DOHH2 (cell line): ENCODE data around the gene BCL11B.

Experiments
- H3F3A ChIP-seq: fragments of 200-600 bp; sonication (generic), shearing (Covaris generic); 2 replicates; pipeline ENCODE4 v1.6.0; 2016; ENCODE audit warnings: antibody characterized with exemption, mild to moderate bottlenecking; ENCODE audit not compliant: control insufficient read depth, insufficient read depth
- H3K27ac ChIP-seq: fragments of 200-600 bp; sonication (generic); 2 replicates; pipeline ENCODE4 v1.5.1; 2014; ENCODE audit warnings: low read depth, mild to moderate bottlenecking, low read length, moderate library complexity
- H3K27me3 ChIP-seq: fragments of 200-600 bp; sonication (generic); 2 replicates; pipeline ENCODE4 v1.6.1; 2014; ENCODE audit warnings: mild to moderate bottlenecking, low read length, mixed read lengths; ENCODE audit not compliant: control insufficient read depth
- H3K36me3 ChIP-seq: fragments of 200-600 bp; sonication (generic); 2 replicates; pipeline ENCODE4 v1.6.1; 2014; ENCODE audit warnings: mild to moderate bottlenecking, low read length, moderate library complexity, mixed read lengths; ENCODE audit not compliant: control insufficient read depth
- H3K4me1 ChIP-seq: fragments of 200-600 bp; sonication (generic); 2 replicates; pipeline ENCODE4 v1.6.1; 2014; ENCODE audit warnings: mild to moderate bottlenecking, low read length, mixed read lengths; ENCODE audit not compliant: control insufficient read depth
- H3K4me2 ChIP-seq: fragments of 200-600 bp; sonication (generic); 2 replicates; pipeline ENCODE4 v1.6.0; 2014; ENCODE audit warnings: mild to moderate bottlenecking, low read length, moderate library complexity
- H3K4me3 ChIP-seq: fragments of 200-600 bp; sonication (generic); 2 replicates; pipeline ENCODE4 v1.5.1; 2014; ENCODE audit warnings: mild to moderate bottlenecking, low read length, mixed read lengths
- H3K79me2 ChIP-seq: fragments of 200-600 bp; sonication (generic); 2 replicates; pipeline ENCODE4 v1.6.1; 2014; ENCODE audit warnings: mild to moderate bottlenecking, low read length, mixed read lengths; ENCODE audit not compliant: control insufficient read depth
- H3K9me2 ChIP-seq: fragments of 200-600 bp; sonication (generic); replicated peaks from 2 replicates; pipeline ENCODE4 v1.6.1; 2014; ENCODE audit warnings: mild to moderate bottlenecking, low read length, mixed read lengths; ENCODE audit not compliant: control insufficient read depth
- H3K9me3 ChIP-seq: fragments of 200-600 bp; sonication (generic); 2 replicates; pipeline ENCODE4 v1.6.1; 2014; ENCODE audit warnings: antibody characterized with exemption, low read length, mixed read lengths; ENCODE audit not compliant: control insufficient read depth, insufficient read depth
- H4K20me1 ChIP-seq: fragments of 200-600 bp; sonication (generic); 2 replicates; pipeline ENCODE4 v1.6.0; 2014; ENCODE audit warnings: low read depth, mild to moderate bottlenecking, antibody characterized with exemption, low read length, moderate library complexity; ENCODE audit not compliant: control insufficient read depth, insufficient read depth
- EZH2phosphoT487 ChIP-seq: fragments of 200-600 bp; sonication (generic); IDR thresholded peaks from 2 replicates; pipeline ENCODE4 v1.6.1; 2017; ENCODE audit warnings: borderline replicate concordance, mild to moderate bottlenecking, antibody characterized with exemption, low read length, moderate library complexity, mixed read lengths
- TF ChIP-seq, protein P1 (sequence below): fragments of 200-600 bp; sonication (generic); IDR thresholded peaks from one replicate; pipeline ENCODE4 v1.5.1; 2014; ENCODE audit warnings: antibody characterized with exemption, mild to moderate bottlenecking, low read depth, low read length; ENCODE audit not compliant: poor library complexity, severe bottlenecking

BCL11B gene

DNA sequence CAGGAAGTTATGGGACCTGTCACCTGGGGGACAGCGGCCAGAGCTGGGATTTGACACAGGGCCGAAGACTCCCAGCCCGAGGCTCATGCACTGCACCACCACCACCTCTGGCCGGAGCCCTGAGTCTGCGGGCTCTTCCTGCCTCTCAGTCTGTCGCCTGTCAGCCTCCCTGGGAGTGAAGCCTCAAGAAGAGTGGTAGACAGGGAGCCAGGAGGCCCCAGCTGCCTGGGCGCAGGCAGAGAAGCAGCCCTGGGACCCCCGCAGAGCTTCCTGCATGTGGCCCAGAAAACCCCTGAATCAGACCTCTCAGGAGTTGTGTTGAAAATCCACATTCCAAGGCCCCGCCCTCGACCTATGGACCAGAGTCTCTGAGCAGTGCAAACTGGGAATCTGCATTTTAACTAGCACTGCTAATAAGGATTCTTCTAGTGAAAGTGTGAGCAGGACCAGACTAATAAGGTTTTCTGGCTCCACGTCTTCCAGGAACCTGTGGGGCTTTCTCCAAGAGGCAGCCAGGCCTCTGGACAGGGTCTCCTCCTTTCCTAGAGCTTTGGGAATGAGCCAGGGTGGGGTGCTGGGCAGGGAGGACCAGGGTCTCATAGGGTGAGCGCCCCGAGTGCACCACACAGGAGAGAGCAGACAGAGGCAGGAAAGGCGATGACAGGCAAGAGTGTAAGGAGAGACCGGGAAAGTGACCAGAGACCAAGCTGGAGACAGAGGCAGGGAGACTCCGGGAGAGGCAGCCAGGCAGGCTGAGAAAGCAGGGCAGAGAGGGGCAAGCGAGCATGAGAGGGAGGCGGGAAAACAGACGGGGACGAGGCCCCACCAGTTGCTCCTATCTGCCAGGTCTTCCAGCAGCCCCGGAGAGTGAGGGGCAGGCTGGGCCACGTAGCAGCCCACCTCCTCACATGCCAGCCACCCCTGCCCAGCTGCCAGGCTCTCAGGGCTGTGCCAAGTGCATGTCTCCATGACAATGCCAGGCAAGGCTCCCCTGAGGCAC is 112.4 kb downstream of the BCL11B start:
- H3K27me3 ChIP-seq = no peaks in the 10 kb centered on the region
- H3K9me3 ChIP-seq = no peaks in the 10 kb centered on the region
- H4K20me1 ChIP-seq = no peaks in the 10 kb centered on the region
- no peaks in the 10 kb centered on the region for H3F3A ChIP-seq
- no peaks in the 10 kb centered on the region for H3K4me1 ChIP-seq
- no peak overlapping the region for H3K4me2 ChIP-seq
- TF ChIP-seq, protein P1, sequence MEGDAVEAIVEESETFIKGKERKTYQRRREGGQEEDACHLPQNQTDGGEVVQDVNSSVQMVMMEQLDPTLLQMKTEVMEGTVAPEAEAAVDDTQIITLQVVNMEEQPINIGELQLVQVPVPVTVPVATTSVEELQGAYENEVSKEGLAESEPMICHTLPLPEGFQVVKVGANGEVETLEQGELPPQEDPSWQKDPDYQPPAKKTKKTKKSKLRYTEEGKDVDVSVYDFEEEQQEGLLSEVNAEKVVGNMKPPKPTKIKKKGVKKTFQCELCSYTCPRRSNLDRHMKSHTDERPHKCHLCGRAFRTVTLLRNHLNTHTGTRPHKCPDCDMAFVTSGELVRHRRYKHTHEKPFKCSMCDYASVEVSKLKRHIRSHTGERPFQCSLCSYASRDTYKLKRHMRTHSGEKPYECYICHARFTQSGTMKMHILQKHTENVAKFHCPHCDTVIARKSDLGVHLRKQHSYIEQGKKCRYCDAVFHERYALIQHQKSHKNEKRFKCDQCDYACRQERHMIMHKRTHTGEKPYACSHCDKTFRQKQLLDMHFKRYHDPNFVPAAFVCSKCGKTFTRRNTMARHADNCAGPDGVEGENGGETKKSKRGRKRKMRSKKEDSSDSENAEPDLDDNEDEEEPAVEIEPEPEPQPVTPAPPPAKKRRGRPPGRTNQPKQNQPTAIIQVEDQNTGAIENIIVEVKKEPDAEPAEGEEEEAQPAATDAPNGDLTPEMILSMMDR = no peak
- TF ChIP-seq EZH2phosphoT487 = no peak
- H3K27ac ChIP-seq = no peak overlapping the region
- no peaks in the 10 kb centered on the region for H3K36me3 ChIP-seq
- H3K79me2 ChIP-seq = no peaks in the 10 kb centered on the region
- H3K4me3 ChIP-seq = no peak overlapping the region
- H3K9me2 ChIP-seq = no peaks in the 10 kb centered on the region

DNA sequence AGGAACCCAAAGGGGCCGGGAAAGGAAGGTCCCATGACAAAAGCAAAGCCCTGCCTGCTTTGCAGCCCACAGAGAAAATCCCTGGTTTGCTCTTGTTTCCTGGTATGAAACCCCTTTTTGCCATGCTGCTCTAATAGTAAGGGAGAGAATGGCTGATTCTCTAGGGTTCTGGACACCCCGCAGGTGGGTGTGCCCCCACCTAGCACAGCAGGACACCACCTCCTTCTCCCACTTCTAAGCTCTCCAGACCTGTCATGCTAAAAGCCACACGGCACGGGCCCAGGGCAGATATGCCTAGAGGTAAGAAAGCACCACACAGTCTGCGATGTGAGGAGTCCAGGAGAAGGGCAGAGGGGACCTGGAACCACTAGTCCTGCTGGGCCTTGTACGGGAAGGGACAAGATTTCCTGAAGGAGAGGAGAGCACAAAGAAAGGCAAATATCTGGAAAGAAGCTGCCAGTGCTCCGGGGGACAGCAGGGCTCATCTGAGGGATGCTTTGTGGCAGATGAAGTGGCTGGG is 113.3 kb downstream of the BCL11B start:
- Histone ChIP-seq H3K36me3 (no peaks in the 10 kb centered on the region), H3K9me3 (no peaks in the 10 kb centered on the region), H3K27me3 (no peaks in the 10 kb centered on the region), H3K4me3 (no peak overlapping the region), H3F3A (no peaks in the 10 kb centered on the region), H3K9me2 (no peaks in the 10 kb centered on the region), H4K20me1 (no peaks in the 10 kb centered on the region), H3K4me1 (no peaks in the 10 kb centered on the region), H3K79me2 (no peaks in the 10 kb centered on the region), H3K4me2 (no peak overlapping the region), H3K27ac (no peak overlapping the region)
- TF ChIP-seq EZH2phosphoT487 = no peak
- TF ChIP-seq, protein P1 = no peak

DNA sequence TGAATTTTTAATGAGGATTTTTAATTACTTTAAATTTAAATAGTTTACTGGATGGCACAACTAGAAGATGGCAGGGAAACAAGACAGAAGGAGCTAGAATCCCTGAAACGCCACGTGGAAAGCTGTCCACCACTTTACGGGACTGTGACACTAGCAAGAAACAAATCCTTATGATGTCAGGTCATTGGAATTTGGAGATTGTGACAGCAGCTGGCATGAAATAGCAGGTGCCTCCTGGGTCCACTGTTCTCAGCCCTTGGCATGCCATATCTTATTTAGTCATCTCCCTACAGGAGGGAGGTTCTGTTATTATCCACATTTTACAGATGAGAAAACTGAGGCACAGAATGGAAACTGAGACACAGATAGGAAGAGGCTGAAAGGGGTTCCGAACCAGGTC is 113.8 kb downstream of the BCL11B start:
- no peaks in the 10 kb centered on the region for H3K4me1 ChIP-seq
- no peaks in the 10 kb centered on the region for H3F3A ChIP-seq
- no peaks in the 10 kb centered on the region for H3K79me2 ChIP-seq
- no peaks in the 10 kb centered on the region for H3K36me3 ChIP-seq
- no peaks in the 10 kb centered on the region for H3K27me3 ChIP-seq
- no peak overlapping the region for H3K4me3 ChIP-seq
- H3K27ac ChIP-seq = no peak overlapping the region
- H4K20me1 ChIP-seq = no peaks in the 10 kb centered on the region
- TF ChIP-seq, protein P1 = no peak
- TF ChIP-seq EZH2phosphoT487 = no peak
- no peak overlapping the region for H3K4me2 ChIP-seq
- no peaks in the 10 kb centered on the region for H3K9me3 ChIP-seq
- H3K9me2 ChIP-seq = no peaks in the 10 kb centered on the region
